IgD-negative memory B cell (primary cell): ENCODE measurements around the gene LHFPL6. TPM values are rescaled to one million over a fixed set of nuclear protein-coding genes. Genes with fewer than 3 reads are reported as not detected.

Experiments used
- H3K27ac Mint-ChIP-seq, 3 donors: one replicate each; pipeline ENCODE4 v1.8.0; 2020 to 2022; ENCODE audit warnings: mild to moderate bottlenecking in 3 of 3, mixed read lengths in 3 of 3, moderate library complexity in 1 of 3
- H3K27me3 Mint-ChIP-seq: one replicate; pipeline ENCODE4 v1.8.0; 2021; ENCODE audit warnings: mixed read lengths
- H3K36me3 Mint-ChIP-seq: one replicate; pipeline ENCODE4 v1.8.0; 2020; ENCODE audit warnings: mild to moderate bottlenecking, mixed read lengths
- H3K4me1 Mint-ChIP-seq, 3 donors: one replicate each; pipeline ENCODE4 v1.8.0; 2020 to 2022; ENCODE audit warnings: mixed read lengths in 3 of 3, mild to moderate bottlenecking in 1 of 3
- H3K4me3 Mint-ChIP-seq, 4 donors: one replicate each; pipeline ENCODE4 v1.8.0; 2020 to 2022; ENCODE audit warnings: mild to moderate bottlenecking in 4 of 4, mixed read lengths in 4 of 4, moderate library complexity in 3 of 4
- H3K9me3 Mint-ChIP-seq, 3 donors: one replicate each; pipeline ENCODE4 v1.8.0; 2020 to 2021; ENCODE audit warnings: mixed read lengths in 3 of 3, mild to moderate bottlenecking in 1 of 3
- polyA plus RNA-seq: library from polyadenylated mRNA; unstranded; fragments of 300-500 nt; fragmentation: Illumina TruSeq; gene quantifications from one replicate; pipeline ENCODE4 v1.2.3, GENCODE V29; 2021

LHFPL6 gene
- polyA plus RNA-seq, 1 donor from 2014 or later: not detected

DNA sequence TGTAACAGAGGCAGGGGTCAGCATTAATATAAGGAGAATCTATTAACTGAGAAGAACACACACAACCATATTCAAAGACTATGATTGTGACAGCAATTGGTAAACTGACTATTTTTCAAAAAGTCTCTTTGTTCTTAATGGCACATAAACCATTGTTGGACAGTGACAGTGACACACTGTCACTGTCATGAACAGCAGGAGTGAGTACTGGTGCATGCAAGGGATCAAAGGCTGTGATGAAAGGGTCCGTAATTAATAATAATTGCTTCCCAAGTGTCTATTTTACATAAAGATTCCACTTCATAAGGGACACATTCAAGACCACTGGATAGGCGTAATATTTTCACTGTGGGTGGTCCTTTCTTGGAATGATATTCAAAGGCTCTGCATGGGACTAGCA is 50.7 kb downstream of the LHFPL6 start:
- H3K27ac Mint-ChIP-seq: no peak overlapping the region
- H3K4me3 Mint-ChIP-seq: no peak overlapping the region
- no peaks in the 10 kb centered on the region for H3K36me3 Mint-ChIP-seq
- H3K9me3 Mint-ChIP-seq: peaks cover 0 to 6% (median 1%) of the 10 kb centered on the region in 3 donors
- H3K27me3 Mint-ChIP-seq: peaks cover under 1% of the 10 kb centered on the region
- no peaks in the 10 kb centered on the region for H3K4me1 Mint-ChIP-seq

DNA sequence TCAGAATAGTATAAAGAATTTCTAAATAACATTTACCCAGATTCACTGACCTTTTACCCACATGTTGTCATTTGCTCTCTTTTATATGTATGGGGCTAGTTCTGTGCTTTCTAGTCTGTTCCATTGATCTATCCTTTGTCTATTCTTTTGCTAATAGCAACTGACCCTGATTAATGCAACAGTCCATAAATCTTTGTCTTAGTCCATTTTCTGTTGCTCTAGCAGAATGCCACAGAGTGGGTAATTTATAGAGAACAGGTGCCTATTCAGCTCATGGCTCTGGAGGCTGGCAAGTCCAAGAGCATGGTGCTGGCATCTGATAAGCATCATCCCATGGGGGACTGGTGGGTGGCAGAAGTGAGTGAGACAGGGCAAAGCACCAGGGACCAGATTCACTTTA is 52.1 kb downstream of the LHFPL6 start:
- H3K4me3 Mint-ChIP-seq: no peak overlapping the region
- no peak overlapping the region for H3K27ac Mint-ChIP-seq
- peaks cover 4% of the 10 kb centered on the region for H3K27me3 Mint-ChIP-seq
- H3K4me1 Mint-ChIP-seq: no peaks in the 10 kb centered on the region
- H3K9me3 Mint-ChIP-seq: peaks cover 0 to 6% (median 1%) of the 10 kb centered on the region in 3 donors
- no peaks in the 10 kb centered on the region for H3K36me3 Mint-ChIP-seq

GRCh38 chr13:39547108-39547507 is 55.9 kb downstream of the LHFPL6 start:
- no peak overlapping the region for H3K4me3 Mint-ChIP-seq
- no peak overlapping the region for H3K27ac Mint-ChIP-seq
- H3K9me3 Mint-ChIP-seq: peaks cover 0 to 6% (median 1%) of the 10 kb centered on the region in 3 donors
- peaks cover 4% of the 10 kb centered on the region for H3K27me3 Mint-ChIP-seq
- no peaks in the 10 kb centered on the region for H3K36me3 Mint-ChIP-seq
- no peaks in the 10 kb centered on the region for H3K4me1 Mint-ChIP-seq

DNA sequence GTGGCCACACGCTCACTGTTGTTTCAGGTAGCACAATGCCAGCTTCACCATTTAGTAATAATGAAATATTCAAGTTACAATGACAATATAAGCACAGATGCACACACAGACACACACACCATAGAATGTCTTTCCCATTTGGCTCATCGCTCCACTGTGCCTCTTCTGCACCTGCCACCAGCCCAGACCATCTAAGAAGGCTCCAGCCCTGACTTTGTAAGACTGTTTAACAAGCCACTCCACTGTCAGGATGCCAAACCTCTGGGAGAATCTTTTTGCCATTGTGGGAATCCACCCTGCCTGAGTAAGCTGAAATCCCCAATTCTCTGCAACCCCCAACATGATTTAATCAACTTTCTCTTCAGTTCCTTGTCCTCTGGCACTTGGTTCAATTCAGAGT is 60.6 kb downstream of the LHFPL6 start:
- Mint-ChIP-seq H3K36me3 (peaks cover 2% of the 10 kb centered on the region), H3K4me1 (no peaks in the 10 kb centered on the region), H3K4me3 (no peak overlapping the region), H3K27me3 (peaks cover 4% of the 10 kb centered on the region), H3K27ac (no peak overlapping the region), H3K9me3 (no peaks in the 10 kb centered on the region)

DNA sequence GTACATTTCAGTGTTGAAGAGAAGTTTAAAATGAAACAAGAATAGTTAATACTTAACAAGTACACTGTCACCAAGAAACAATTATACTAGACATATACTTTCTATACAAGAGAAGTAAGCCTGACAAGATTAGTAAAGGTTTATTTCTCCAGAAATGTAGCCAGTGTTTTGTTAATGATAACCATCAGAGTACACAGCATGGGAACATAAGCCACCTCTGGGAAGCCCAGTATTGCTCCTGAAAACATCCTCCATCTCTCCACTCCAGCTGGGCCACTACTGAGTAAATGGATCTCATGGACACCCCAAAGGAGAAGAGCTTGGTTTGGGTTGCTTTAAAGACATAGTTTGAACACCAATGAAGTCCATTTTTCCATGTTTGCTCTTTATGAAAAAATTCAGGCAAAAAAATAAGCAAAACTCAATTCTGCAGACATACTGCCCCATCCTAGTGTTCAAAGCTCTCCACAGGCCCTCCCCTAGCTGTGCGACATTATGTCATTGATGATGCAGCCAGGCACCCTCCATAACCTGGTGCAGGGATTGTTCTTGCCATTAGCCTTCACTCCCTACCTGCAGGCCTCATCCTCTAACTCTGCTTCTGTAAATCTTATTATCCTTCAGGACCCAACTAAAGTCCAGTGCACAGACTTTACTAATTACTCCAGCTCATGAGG is 61.9 kb downstream of the LHFPL6 start:
- Mint-ChIP-seq H3K4me3 (no peak overlapping the region), H3K4me1 (no peaks in the 10 kb centered on the region), H3K27me3 (no peaks in the 10 kb centered on the region), H3K9me3 (no peaks in the 10 kb centered on the region), H3K36me3 (peaks cover 2% of the 10 kb centered on the region), H3K27ac (peak overlapping the region in 1 of 3 donors; percentile 39)

- H3K27me3 Mint-ChIP-seq: no peaks in the 10 kb centered on the region
- H3K9me3 Mint-ChIP-seq: no peaks in the 10 kb centered on the region
- no peak overlapping the region for H3K27ac Mint-ChIP-seq
- no peak overlapping the region for H3K4me3 Mint-ChIP-seq
- no peaks in the 10 kb centered on the region for H3K4me1 Mint-ChIP-seq
- H3K36me3 Mint-ChIP-seq: peaks cover 2% of the 10 kb centered on the region
Measured at GRCh38 chr13:39538816-39539790, 63.9 kb downstream of the LHFPL6 start.

DNA sequence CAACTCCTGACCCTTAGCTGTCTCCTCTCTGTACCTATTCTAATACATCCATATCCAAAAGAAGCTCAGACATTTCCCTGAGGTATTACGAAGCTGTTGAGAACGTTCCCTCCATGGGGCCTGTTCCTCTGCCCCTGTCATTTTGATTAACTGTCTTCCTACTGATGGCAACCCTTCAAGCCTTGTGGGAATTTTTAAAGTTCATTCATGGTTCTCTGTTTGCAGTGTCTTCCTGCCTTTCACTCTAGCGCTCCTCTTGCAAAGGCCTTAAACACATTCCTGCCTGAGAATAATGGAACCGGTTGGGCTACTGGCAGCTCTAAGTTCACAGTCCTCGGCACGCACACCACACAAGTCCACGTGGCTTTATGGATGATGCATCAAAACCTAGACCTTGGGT is 66.1 kb downstream of the LHFPL6 start:
- Mint-ChIP-seq H3K4me1 (no peaks in the 10 kb centered on the region), H3K36me3 (peaks cover 2% of the 10 kb centered on the region), H3K9me3 (no peaks in the 10 kb centered on the region), H3K27ac (no peak overlapping the region), H3K27me3 (no peaks in the 10 kb centered on the region), H3K4me3 (no peak overlapping the region)

GRCh38 chr13:39536274-39536673 is 66.7 kb downstream of the LHFPL6 start:
- Mint-ChIP-seq H3K27ac (no peak overlapping the region), H3K36me3 (peaks cover 2% of the 10 kb centered on the region), H3K4me1 (no peaks in the 10 kb centered on the region), H3K27me3 (no peaks in the 10 kb centered on the region), H3K9me3 (no peaks in the 10 kb centered on the region), H3K4me3 (peak overlapping the region in 1 of 4 donors; percentile 25)

- Mint-ChIP-seq H3K27me3 (no peaks in the 10 kb centered on the region), H3K4me1 (no peaks in the 10 kb centered on the region), H3K27ac (no peak overlapping the region), H3K36me3 (peaks cover 2% of the 10 kb centered on the region), H3K9me3 (no peaks in the 10 kb centered on the region), H3K4me3 (no peak overlapping the region)
Measured at GRCh38 chr13:39533651-39534150, 69.3 kb downstream of the LHFPL6 start.

DNA sequence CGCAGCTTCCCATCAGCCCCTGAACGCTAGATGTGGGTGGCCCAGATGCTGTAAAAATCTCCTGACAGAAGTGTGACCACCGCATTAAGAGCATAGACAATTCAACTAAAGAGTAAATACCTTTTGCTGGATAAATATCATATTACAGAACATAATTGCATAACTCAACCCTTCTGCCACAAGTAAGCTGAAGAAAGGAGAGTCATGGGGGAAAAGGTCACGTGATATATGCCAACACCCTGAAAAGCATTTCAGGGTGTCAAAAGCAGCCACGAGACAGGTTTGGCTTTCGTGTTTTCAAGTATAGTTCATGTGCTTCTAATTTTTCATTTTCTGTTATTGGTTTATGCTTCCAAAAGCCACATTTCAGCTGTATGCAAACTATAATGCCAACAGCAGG is 71.3 kb downstream of the LHFPL6 start:
- Mint-ChIP-seq H3K4me1 (no peaks in the 10 kb centered on the region), H3K36me3 (no peaks in the 10 kb centered on the region), H3K27me3 (no peaks in the 10 kb centered on the region), H3K9me3 (no peaks in the 10 kb centered on the region), H3K27ac (no peak overlapping the region), H3K4me3 (no peak overlapping the region)

GRCh38 chr13:39530916-39531315 is 72.1 kb downstream of the LHFPL6 start:
- Mint-ChIP-seq H3K27me3 (no peaks in the 10 kb centered on the region), H3K9me3 (no peaks in the 10 kb centered on the region), H3K4me3 (no peak overlapping the region), H3K27ac (no peak overlapping the region), H3K4me1 (no peaks in the 10 kb centered on the region), H3K36me3 (no peaks in the 10 kb centered on the region)

DNA sequence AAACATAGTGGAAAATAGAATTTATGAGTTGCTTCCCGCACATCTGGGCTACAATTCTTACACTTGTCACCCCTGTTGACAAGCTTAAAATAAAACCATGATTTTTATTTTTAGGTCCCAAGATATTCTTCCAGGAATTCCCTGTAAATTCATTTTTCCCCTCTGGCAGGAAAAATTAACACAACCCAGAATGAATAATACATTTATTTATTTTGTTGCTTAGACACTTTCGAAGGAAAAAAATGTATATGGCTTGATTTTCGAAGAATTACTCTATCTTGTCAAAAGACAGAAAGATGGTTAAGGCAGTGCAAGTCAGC is 74.4 kb downstream of the LHFPL6 start:
- Mint-ChIP-seq H3K27me3 (peaks cover 3% of the 10 kb centered on the region), H3K27ac (no peak overlapping the region), H3K9me3 (no peaks in the 10 kb centered on the region), H3K4me1 (no peaks in the 10 kb centered on the region), H3K36me3 (no peaks in the 10 kb centered on the region), H3K4me3 (no peak overlapping the region)

- peaks cover 3% of the 10 kb centered on the region for H3K27me3 Mint-ChIP-seq
- no peak overlapping the region for H3K27ac Mint-ChIP-seq
- H3K36me3 Mint-ChIP-seq: no peaks in the 10 kb centered on the region
- no peaks in the 10 kb centered on the region for H3K4me1 Mint-ChIP-seq
- no peak overlapping the region for H3K4me3 Mint-ChIP-seq
- no peaks in the 10 kb centered on the region for H3K9me3 Mint-ChIP-seq
Measured at GRCh38 chr13:39527961-39528660, 74.9 kb downstream of the LHFPL6 start.

- H3K9me3 Mint-ChIP-seq: no peaks in the 10 kb centered on the region
- no peaks in the 10 kb centered on the region for H3K4me1 Mint-ChIP-seq
- H3K4me3 Mint-ChIP-seq: no peak overlapping the region
- peaks cover 3% of the 10 kb centered on the region for H3K27me3 Mint-ChIP-seq
- no peak overlapping the region for H3K27ac Mint-ChIP-seq
- no peaks in the 10 kb centered on the region for H3K36me3 Mint-ChIP-seq
Measured at GRCh38 chr13:39527301-39527700, 75.7 kb downstream of the LHFPL6 start.

- Mint-ChIP-seq H3K36me3 (no peaks in the 10 kb centered on the region), H3K9me3 (no peaks in the 10 kb centered on the region), H3K27me3 (peaks cover 3% of the 10 kb centered on the region), H3K4me3 (no peak overlapping the region), H3K4me1 (no peaks in the 10 kb centered on the region), H3K27ac (no peak overlapping the region)
Measured at GRCh38 chr13:39526499-39526898, 76.5 kb downstream of the LHFPL6 start.
